Uterus (tissue), 2 donors: ENCODE results near the gene HYI.

Experiments used
- POLR2A ChIP-seq, 2 donors: fragments of 450-650 bp; IDR thresholded peaks; one replicate each; pipeline ENCODE4 v1.6.1; 2016; ENCODE audit warnings: antibody characterized with exemption in 2 of 2, mild to moderate bottlenecking in 1 of 2, moderate library complexity in 1 of 2
- TF ChIP-seq, protein P1 (sequence below), 4 experiments: fragments of 200-600 bp in 2 of 4; fragments of 450-650 bp in 2 of 4; sonication (generic) in 2 of 4; IDR thresholded peaks; one replicate each; pipeline ENCODE4 v1.5.1; 2016 to 2019; ENCODE audit warnings: antibody characterized with exemption in 4 of 4, mild to moderate bottlenecking in 2 of 4, moderate library complexity in 1 of 4

DNA sequence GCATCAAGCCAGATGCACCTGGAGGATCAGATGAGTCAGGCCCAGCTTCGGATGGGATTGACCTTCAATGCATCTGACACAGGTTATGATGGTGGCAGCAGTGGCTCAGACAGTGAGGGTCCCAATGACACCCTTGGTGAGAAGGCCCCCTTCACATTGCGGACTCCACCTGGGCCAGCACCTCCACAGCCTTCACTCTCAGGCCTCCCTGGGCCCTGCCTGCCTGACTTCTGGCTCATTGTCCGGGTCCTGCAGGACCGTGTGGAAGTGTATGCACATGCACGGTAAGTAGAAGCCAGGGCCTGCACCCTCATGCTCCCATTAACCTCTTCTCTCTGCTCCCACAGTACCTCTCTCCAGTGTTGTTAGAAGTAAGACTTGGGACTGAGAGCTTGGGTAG is 20.8 kb downstream of the HYI start:
- no peak for TF ChIP-seq POLR2A (IDR thresholded peaks at IDR 0.05)
- TF ChIP-seq, protein P1, sequence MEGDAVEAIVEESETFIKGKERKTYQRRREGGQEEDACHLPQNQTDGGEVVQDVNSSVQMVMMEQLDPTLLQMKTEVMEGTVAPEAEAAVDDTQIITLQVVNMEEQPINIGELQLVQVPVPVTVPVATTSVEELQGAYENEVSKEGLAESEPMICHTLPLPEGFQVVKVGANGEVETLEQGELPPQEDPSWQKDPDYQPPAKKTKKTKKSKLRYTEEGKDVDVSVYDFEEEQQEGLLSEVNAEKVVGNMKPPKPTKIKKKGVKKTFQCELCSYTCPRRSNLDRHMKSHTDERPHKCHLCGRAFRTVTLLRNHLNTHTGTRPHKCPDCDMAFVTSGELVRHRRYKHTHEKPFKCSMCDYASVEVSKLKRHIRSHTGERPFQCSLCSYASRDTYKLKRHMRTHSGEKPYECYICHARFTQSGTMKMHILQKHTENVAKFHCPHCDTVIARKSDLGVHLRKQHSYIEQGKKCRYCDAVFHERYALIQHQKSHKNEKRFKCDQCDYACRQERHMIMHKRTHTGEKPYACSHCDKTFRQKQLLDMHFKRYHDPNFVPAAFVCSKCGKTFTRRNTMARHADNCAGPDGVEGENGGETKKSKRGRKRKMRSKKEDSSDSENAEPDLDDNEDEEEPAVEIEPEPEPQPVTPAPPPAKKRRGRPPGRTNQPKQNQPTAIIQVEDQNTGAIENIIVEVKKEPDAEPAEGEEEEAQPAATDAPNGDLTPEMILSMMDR (IDR thresholded peaks at IDR 0.05): no peak
